ENCODE measurements around the gene MRM2.

MRM2 gene

DNA sequence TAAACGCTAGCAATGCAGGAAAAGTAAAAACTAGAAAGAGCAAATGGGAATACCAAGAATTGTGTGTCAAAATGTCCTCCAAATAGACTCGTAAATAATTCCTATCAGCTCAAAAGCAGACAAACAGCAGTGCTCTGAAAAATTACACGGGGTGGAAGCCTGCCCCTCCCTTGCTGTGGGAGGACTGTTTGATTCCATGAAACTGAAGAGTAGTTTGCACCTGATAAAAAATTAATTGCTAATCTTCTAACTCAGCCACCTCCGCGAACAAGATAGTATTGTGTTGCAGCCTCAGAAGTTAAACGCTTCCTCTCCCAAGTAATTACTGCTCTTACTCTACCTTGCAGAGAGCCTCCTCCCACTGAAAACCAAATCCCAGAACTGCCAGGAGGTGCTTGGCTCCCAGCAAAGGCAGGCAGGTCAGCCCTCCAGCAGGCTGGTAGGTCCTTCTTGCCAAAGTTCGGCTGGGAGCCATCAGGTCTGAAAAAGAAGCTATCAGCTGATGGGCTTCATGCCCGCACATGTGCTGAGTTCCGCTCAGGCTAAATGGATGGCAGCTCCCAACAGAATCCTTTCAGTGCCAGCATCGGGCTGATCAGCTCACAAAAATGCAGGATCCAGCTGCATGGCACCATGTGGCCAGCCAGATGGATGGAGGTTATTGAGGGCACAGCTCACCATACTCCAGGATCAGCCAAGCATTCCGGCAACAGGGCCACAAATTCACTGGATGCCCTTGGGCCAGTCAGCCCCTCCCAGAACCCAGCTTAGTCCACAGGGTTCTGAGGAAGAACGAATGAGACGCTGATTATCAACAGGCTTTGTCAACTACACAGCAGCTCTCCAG is 46.4 kb downstream of the MRM2 start:
- peak overlapping the region; percentile 42 for H3K27ac ChIP-seq
- DNase-seq (ENCODE audit: low read depth, low spot score) = peak; percentile 20

DNA sequence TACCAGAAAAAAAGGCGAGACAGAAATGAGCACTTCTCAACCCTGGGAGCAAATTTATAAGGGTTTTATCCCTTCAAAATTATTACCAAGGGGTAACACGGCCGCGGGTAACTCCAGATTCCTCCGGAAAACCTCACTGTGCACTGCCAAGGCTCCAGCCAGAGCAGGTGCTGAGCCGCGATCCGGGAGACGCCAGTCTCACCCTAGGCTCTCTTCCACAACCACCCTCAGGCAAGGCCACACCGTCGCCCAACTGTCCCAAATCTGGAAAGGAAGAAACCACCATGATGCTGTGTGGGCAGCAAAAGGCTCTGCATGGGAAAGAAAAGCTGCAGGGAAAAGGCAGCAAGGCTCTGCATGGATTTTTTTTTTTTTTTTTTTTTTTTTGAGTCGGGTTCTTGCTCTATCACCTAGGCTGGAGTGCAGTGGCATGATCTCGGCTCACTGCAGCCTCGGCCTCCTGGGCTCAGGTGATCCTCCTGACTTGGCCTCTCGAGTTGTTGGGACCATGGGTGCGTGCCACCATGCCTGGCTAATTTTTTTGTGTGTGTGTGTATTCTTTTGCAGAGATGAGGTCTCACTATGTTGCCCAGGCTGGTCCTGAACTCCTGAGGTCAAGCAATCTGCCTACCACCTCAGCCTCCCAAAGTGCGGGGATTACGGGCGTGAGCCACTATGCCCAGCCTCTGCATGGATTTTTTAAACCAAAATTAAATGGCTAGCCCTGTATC is 48.3 kb downstream of the MRM2 start:
- H3K27ac ChIP-seq = no peak overlapping the region
- DNase-seq (ENCODE audit: low read depth, low spot score) = no peak

DNA sequence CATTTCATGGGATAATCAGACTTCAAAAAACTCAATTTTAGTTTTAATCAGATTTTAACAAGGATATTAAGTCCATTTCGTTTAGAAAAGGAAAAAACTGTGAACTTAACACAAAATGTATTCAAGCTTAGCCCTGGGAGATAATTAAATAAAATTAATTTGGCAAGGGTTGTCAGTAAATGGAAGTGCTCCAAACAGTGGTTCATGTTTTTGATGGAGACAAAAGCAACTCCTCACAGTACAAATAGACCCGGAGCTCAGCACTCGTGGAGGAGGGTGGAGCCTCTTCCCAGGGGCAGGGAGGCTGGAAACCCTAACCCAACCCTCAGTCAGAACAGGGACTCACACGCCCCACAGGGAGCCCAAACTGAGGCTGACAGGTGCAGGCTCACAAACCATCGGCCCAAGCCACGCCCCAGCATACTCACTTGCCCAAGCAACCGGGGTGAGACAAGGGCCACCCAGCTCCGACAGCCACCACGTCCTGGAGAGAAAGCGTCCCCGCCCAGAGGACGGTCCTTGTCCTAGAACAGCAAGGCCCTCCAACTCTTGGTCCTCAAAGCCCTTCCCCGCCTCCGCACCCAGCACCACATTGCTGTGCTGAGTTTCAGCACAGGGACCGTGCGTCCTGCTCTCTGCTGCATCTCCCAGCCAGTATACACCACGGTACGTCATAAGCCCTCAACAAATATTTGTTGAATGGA is 49.0 kb downstream of the MRM2 start:
- H3K27ac ChIP-seq = no peak overlapping the region
- no peak for DNase-seq (ENCODE audit: low read depth, low spot score)

DNA sequence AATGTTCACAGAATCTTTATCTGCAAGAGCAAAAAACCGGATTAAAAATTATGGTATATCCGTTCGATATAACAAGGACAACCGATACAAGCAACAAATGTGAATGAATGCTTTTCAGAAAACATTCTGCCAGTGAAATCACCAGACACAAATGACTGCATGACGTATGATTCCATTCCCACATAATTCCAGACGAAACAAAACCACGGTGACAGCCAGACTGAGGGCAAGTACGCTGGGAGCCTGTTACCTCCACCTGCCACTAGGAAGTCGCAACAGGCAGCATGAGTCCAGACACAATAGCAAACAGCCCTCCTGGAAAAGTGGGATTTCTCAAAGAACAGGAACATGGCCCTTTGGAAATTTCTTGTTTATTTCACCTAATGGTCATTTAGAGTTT is 51.0 kb downstream of the MRM2 start:
- peak overlapping the region; percentile 57 for H3K27ac ChIP-seq
- DNase-seq (ENCODE audit: low read depth, low spot score) = no peak

DNA sequence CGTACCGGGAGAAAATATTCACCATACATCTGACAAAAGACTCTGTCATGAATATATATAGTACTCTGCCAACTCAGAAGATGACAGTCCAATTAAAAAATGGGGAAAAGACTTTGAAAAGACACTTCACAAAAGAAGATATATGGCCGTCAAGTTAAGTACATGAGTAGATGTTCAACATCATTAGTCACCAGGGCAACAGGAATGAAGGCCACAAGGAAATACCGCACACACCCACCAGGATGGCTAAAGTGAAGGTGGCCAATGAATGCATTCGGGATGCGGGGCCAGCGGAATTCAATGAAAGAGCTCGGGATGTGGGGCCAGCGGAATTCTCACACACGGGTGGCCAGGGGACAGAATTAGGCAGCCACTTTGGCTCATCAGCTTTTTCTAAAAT is 51.5 kb downstream of the MRM2 start:
- peak overlapping the region; percentile 57 for H3K27ac ChIP-seq
- DNase-seq (ENCODE audit: low read depth, low spot score) = no peak

DNA sequence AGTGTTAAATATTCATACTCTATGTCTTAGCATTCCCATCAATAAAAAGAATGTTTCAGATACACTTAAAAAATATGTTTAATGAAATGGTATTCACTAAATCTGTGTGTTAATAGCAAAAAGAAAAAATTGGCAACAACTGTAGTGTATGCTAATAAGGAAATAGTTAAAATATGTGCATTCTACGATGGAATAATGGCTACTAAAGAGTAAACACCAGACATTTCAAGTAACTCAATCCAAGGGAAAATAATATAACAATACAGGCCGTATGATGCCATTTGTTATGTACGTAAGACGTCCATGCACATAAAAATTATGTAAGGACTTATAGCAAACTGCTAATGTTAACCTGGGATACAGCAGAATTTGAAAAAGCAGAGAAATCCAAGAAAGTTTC is 55.8 kb downstream of the MRM2 start:
- no peak for DNase-seq (ENCODE audit: low read depth, low spot score)

DNA sequence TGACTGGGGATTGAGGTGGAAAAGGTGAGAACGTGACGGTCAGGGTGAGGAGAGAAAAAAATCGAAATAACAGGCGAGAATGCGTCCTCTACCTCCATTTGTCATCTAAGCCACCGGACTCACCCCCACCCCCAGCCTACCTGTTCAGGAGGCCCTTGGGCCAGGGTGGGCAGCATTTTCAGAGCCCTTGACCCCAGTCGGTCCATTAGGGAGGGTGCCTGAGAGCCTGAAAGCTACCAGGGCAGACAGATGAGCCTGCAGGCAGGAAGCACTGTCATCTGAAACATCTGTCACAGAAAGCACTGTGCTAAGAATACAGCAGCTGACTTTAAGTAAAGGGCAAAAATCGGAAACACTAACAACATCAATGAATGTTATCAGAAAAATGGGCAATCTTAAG is 56.3 kb downstream of the MRM2 start:
- DNase-seq (ENCODE audit: low read depth, low spot score) = no peak
- no peak overlapping the region for H3K27ac ChIP-seq

More for the DNA sequence above, 55.8 kb downstream of the MRM2 start:
- H3K27ac ChIP-seq = no peak overlapping the region
